22Rv1 (cell line): ENCODE measurements around the gene LIPM.

Experiments used
- ZFX ChIP-seq: fragments of 450-650 bp; IDR thresholded peaks from 2 replicates; pipeline ENCODE4 v1.6.1; 2017; ENCODE audit warnings: antibody characterized with exemption, borderline replicate concordance
- TF ChIP-seq, protein P1 (sequence below): fragments of 450-650 bp; IDR thresholded peaks from 2 replicates; pipeline ENCODE4 v1.5.1; 2017; ENCODE audit warnings: mild to moderate bottlenecking

- TF ChIP-seq, protein P1, sequence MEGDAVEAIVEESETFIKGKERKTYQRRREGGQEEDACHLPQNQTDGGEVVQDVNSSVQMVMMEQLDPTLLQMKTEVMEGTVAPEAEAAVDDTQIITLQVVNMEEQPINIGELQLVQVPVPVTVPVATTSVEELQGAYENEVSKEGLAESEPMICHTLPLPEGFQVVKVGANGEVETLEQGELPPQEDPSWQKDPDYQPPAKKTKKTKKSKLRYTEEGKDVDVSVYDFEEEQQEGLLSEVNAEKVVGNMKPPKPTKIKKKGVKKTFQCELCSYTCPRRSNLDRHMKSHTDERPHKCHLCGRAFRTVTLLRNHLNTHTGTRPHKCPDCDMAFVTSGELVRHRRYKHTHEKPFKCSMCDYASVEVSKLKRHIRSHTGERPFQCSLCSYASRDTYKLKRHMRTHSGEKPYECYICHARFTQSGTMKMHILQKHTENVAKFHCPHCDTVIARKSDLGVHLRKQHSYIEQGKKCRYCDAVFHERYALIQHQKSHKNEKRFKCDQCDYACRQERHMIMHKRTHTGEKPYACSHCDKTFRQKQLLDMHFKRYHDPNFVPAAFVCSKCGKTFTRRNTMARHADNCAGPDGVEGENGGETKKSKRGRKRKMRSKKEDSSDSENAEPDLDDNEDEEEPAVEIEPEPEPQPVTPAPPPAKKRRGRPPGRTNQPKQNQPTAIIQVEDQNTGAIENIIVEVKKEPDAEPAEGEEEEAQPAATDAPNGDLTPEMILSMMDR: no peak
- TF ChIP-seq ZFX: no peak
Observed at GRCh38 chr10:88866454-88866853, 63.9 kb downstream of the LIPM start.
